ENCODE data around the gene RNF150.

Gene RNF150

GRCh38 chr4:141078871-141079270 is 54.4 kb downstream of the RNF150 start:
- DNase-seq (ENCODE audit: low read depth), result no peak
- TF ChIP-seq CTCF (IDR thresholded peaks at IDR 0.05; ENCODE audit: insufficient read depth, low read depth, low read length, missing control alignments), result no peak
- H3K4me3 ChIP-seq (ENCODE audit: low read depth, low read length), result no peak overlapping the region

- no peak for DNase-seq (ENCODE audit: low read depth)
- TF ChIP-seq CTCF (IDR thresholded peaks at IDR 0.05; ENCODE audit: insufficient read depth, low read depth, low read length, missing control alignments), result no peak
Measured at GRCh38 chr4:141077611-141078225, 55.6 kb downstream of the RNF150 start.

GRCh38 chr4:141075553-141075952 is 57.7 kb downstream of the RNF150 start:
- no peak overlapping the region for H3K4me3 ChIP-seq (ENCODE audit: low read depth, low read length)
- DNase-seq (ENCODE audit: low read depth), result no peak

More at GRCh38 chr4:141077611-141078225, 55.6 kb downstream of the RNF150 start:
- no peak overlapping the region for H3K4me3 ChIP-seq (ENCODE audit: low read depth, low read length)

GRCh38 chr4:141074098-141074878 is 59.0 kb downstream of the RNF150 start:
- no peak overlapping the region for H3K4me3 ChIP-seq (ENCODE audit: low read depth, low read length)
- peak; percentile 43 for DNase-seq (ENCODE audit: low read depth)
- TF ChIP-seq CTCF (IDR thresholded peaks at IDR 0.05; ENCODE audit: insufficient read depth, low read depth, low read length, missing control alignments), result no peak

More at GRCh38 chr4:141075553-141075952, 57.7 kb downstream of the RNF150 start:
- TF ChIP-seq CTCF (IDR thresholded peaks at IDR 0.05; ENCODE audit: insufficient read depth, low read depth, low read length, missing control alignments), result no peak

GRCh38 chr4:141066690-141067089 is 66.6 kb downstream of the RNF150 start:
- no peak for DNase-seq (ENCODE audit: low read depth)
- no peak overlapping the region for H3K4me3 ChIP-seq (ENCODE audit: low read depth, low read length)
- no peak for TF ChIP-seq CTCF (IDR thresholded peaks at IDR 0.05; ENCODE audit: insufficient read depth, low read depth, low read length, missing control alignments)

GRCh38 chr4:141065872-141066271 is 67.4 kb downstream of the RNF150 start:
- H3K4me3 ChIP-seq (ENCODE audit: low read depth, low read length), result no peak overlapping the region
- TF ChIP-seq CTCF (IDR thresholded peaks at IDR 0.05; ENCODE audit: insufficient read depth, low read depth, low read length, missing control alignments), result no peak
- no peak for DNase-seq (ENCODE audit: low read depth)

Data from GM12865 (cell line).